ENCODE results near the gene ZCCHC24.

Gene ZCCHC24

DNA sequence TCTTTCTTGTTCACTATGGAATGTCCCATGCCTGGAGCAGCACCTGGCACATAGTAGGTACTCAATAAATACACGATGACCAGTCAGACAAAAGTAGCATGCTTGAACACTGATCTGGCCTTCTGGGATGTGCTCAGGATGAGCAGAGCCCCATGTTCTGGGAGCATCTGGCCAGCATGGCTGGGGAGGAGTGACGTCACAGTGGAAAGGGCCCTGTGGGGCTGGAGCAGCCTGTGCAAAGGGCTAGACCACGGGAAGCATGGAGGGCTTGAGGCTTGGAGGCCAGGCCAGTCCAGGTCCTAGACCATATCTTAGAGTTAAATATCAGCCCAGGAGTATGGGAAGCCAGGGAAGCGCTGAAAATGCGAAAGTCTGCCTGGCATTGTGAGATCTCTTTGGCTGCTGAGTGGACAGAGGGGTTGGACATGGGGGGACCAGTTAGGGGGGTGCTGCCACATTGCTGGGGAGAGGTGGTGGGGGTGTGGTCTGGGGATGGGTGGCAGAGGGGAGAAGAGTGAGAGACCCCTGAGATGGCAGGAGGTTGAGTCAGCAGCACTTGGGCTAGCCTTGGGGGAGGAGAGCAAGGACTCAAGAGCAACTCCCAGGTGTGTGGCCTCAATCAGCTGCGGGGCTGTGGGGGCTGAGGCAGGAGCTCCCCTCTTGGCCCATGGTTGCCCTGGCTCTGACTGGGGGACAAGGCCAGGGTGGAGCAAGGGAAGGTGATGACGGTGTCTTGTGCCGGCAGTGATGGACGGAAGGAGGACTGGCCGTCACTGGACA is 34.9 kb downstream of the ZCCHC24 start:
- DNase-seq (ENCODE audit: low spot score), result no peak

DNA sequence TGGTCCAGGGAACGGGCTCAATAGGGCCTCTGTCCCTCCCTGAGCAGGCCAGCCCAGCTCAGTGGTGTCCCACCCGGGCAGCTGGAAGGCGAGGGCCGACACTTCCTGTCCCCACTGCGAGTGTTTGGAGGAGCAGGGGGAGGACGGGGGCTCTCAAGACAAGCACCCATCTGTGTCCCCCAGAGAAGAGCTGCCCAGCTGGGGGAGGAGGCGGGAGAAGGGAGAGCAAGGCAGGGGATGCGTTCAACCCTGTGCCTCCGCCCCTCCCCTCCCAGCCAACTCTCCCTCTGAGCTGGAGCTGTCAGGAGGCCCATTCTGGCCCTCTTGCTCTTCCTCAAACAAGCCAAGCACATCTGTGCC is 35.7 kb downstream of the ZCCHC24 start:
- no peak for DNase-seq (ENCODE audit: low spot score)

- no peak for DNase-seq (ENCODE audit: low spot score)
Observed at GRCh38 chr10:79409038-79409725, 36.2 kb downstream of the ZCCHC24 start.

DNA sequence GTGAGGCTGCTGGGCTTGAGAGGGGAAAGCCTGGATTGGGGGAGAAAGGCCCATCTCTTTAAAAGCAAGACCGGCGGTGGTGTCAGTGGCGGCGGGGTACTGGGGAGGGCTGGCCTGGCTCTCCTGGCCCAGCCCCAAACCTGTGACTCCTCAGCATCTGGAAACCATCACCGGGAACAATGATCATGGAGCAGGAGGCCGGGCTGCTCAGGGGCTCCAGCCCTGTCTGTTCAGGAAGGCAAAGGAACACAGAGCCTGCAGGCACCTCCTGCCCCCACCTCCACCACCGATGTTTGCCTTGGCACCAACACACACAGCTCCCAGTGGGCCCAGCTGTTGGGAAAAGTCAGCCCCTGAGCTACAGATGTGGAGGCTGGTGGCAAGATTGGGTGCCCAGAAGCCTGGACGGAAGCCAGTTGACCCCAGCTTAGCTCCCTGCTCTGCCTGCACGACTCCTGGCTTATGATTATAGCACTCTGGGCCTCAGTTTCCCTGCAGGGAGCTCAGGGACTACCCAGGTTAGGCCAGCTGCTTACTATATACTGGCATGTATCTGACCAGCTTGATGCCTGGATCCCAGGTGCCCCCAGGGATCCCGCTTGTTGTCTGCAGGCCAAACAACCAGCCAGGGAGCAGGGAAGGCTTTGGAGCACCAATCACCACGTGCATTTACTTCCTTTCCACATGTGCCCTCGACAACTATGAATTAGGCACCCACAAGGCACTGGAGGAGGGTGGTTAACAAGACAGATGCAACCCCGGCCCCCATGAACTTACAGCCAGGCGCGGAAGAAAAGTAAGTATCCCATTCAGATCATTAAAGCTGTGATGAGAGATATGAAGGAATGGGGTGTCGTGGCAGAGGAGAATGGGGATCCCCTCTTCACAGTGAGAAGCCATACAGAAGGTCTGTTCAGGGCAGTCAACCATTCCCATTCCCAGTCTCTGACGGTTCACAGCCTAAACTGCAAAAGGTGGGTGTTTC is 37.3 kb downstream of the ZCCHC24 start:
- no peak for DNase-seq (ENCODE audit: low spot score)

- no peak for DNase-seq (ENCODE audit: low spot score)
Observed at GRCh38 chr10:79407423-79407796, 38.0 kb downstream of the ZCCHC24 start.

GRCh38 chr10:79406683-79407422 is 38.6 kb downstream of the ZCCHC24 start:
- DNase-seq (ENCODE audit: low spot score), result no peak

DNA sequence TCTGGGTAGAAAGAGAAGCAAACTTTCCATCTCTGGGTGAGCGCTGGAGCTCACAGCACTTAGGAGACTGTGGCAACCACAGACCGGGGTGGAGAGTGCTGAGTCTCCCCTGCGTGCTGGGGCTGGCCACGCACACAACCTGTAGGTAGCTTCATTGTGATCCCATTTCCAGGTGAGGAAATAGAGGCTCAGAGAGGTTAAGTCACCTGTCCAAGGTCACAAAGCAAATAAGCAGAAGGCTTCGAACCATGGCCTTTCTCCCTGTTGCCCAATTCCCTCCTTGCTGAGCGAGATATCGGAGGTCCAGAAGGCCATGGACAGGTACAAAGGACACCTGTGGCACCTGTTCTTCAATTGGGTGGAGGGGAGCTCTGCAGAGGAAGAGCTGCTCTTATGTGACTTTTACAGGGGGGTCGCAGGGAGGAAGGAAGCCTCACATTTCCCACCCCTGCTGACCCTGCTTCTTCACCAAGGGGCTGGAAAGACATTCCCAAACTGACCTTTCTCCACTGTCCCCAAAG is 39.4 kb downstream of the ZCCHC24 start:
- no peak for DNase-seq (ENCODE audit: low spot score)

GRCh38 chr10:79405221-79405994 is 40.0 kb downstream of the ZCCHC24 start:
- no peak for DNase-seq (ENCODE audit: low spot score)

- no peak for DNase-seq (ENCODE audit: low spot score)
Observed at GRCh38 chr10:79404690-79405131, 40.7 kb downstream of the ZCCHC24 start.

- DNase-seq (ENCODE audit: low spot score), result peak; percentile 60
Observed at GRCh38 chr10:79404231-79404609, 41.2 kb downstream of the ZCCHC24 start.

GRCh38 chr10:79403441-79404230 is 41.8 kb downstream of the ZCCHC24 start:
- peak; percentile 85 for DNase-seq (ENCODE audit: low spot score)

DNA sequence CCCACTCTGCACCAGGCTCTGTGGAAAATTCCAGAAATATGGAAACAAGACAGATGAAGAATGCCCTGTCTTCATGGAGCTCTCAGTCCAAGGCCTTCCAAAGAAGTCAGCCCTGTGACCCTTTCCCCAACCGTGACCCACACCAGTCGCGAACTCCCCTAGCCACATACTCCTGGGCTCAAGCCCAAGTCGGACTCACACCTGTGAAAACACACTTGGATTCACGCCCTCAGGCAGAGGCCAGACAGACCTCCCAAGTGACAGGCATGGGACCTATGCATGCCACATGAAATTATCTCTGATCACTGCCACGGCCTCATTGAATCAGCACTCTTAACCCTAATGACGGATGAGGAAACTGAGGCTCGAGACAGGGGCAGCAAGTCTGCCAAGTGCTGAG is 42.5 kb downstream of the ZCCHC24 start:
- DNase-seq (ENCODE audit: low spot score), result no peak

- no peak for DNase-seq (ENCODE audit: low spot score)
Observed at GRCh38 chr10:79402625-79402946, 42.8 kb downstream of the ZCCHC24 start.

DNA sequence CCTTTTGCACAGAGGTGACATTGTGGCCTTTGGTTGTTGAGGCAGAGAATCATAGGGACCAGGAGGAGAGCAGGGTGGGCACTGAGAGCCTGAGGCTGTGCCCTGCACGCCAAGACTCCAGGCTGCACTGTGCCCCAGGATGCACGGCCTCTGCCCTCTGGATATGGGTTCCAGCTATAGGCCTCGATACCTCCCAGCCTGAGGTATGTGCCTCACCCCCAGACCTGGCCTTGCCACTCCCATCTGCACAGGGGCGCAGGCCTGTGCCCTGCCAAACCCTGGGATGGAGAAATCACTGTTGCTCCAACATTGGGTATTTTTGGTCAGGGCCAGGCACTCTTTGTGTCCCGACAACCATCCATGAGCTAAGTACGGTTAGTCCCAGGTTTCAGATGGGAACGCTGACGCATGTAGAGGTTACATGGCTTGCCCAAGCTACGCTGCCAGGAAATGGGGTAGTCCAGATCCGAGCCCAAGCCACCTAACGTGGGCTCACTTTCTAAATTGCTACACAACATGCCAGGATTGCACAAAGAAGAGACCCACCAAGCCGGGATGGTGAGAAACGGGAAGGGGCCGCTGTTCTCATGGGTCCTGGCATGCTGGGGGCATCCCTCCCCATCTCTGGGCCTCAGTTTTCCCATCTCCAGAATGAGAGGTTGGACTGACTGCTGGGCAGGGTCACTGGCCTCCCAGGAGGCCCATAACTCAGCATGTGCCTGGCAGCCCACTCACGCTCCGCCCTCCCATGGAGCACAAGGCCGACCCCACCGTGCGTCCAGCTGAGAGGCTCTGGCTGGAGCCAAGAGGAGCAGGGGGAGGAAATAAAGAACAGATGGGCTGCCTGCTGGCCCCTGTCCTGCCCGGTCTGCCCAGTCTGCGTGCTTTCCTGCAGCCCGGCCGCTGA is 44.2 kb downstream of the ZCCHC24 start:
- DNase-seq (ENCODE audit: low spot score), result no peak

GRCh38 chr10:79400146-79401004 is 45.0 kb downstream of the ZCCHC24 start:
- peak; percentile 35 for DNase-seq (ENCODE audit: low spot score)

GRCh38 chr10:79399223-79399831 is 46.1 kb downstream of the ZCCHC24 start:
- DNase-seq (ENCODE audit: low spot score), result peak; percentile 52

- no peak for DNase-seq (ENCODE audit: low spot score)
Observed at GRCh38 chr10:79398642-79399041, 46.8 kb downstream of the ZCCHC24 start.

Measured in SW480 (cell line).